ENCODE measurements around the gene ERBB4.

ERBB4 gene

DNA sequence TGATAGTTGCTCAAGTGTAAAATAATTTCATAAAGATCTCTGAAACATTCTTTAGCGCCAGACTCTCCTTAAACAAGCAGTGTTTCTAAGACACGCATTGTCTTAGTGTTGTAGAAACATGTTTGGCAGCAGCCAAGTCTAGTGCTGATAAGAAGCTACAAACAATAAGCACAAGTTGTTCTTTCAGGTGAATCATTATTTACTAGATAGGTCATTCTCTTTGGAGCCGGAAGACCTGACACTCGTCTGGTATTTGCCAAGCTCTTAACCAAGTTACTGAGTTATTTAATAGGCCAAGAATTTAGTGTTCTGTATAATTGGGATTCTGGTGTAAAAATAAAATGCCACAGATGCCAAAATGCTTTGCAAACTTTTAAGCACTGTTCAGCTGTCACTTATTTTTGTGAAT is 1130.1 kb downstream of the ERBB4 start:
- DNase-seq (ENCODE audit: low read depth): no peak

DNA sequence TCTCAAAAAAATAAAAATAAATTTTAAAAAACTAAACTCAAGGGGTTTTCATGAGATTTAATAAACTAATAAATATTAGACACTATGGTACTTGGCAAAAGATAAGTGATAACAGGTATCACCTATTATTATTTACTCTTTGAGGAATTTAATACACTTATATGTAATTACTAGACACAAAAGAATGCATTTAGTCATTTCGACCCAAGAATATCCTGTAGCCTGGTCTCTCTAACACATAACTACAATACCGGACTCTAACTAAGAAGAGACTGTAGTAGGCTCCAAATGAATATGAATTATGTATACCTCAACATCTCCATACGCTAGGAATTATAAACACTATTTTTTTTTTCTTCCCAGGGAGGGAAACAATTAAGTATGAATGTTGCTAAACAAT is 1131.5 kb downstream of the ERBB4 start:
- DNase-seq (ENCODE audit: low read depth): no peak

DNA sequence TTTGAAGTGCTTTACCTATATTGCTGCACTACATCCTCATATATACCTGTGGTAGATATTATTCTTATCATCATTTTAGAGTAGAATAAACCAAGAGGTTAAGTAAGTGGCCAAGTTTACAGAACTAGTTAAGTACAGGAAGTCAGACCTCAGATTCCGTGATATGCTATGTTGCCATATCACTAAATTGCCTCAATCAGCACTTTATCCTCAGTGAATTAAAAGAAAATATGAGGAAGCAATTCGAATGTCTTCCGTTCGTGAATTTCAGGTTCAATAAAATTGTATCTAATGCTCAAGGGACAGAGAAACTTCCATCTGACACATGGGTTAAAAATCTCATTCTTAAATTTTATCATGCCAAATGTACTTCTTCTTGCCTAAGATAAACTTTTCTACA is 1133.6 kb downstream of the ERBB4 start:
- DNase-seq (ENCODE audit: low read depth): no peak

GRCh38 chr2:211404098-211404497 is 1134.5 kb downstream of the ERBB4 start:
- no peak for DNase-seq (ENCODE audit: low read depth)

DNA sequence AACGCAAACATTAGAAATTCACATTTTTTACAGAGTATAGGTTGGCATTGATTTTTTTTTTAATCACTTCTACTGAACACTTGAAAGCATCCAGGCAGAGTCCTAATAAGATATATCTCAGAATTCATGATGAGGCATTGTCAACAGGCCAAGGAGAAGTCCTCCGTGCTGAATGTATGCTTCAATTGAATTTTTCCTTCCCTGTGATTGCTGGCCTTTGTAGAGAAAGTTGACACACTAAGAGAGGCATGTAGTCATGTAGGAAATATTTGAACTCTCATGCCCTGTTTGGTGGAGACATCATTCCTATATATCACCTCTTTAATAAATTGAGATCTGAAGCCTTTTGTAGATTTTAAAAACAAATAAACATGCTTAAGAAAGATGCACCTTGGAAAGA is 1137.3 kb downstream of the ERBB4 start:
- no peak for DNase-seq (ENCODE audit: low read depth)

DNA sequence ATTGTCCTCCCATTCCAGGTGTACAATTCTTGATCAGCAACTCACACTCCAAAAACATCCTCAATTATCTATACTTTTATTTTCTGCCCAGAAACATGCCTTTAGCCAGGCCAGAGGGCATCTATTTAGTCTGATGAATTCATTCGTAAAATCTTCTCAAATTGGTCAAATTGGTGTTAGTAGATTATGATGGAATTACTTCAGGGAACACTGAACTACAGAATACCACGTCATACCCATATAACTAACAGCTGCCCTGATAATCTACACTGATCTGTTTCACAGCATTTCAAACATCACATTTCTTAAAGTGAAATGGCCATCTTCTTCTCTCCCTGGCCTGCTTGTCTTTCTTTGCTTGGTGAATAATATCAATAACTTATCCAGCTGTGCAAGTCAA is 1140.8 kb downstream of the ERBB4 start:
- no peak for DNase-seq (ENCODE audit: low read depth)

GRCh38 chr2:211396815-211397214 is 1141.8 kb downstream of the ERBB4 start:
- DNase-seq (ENCODE audit: low read depth): no peak

DNA sequence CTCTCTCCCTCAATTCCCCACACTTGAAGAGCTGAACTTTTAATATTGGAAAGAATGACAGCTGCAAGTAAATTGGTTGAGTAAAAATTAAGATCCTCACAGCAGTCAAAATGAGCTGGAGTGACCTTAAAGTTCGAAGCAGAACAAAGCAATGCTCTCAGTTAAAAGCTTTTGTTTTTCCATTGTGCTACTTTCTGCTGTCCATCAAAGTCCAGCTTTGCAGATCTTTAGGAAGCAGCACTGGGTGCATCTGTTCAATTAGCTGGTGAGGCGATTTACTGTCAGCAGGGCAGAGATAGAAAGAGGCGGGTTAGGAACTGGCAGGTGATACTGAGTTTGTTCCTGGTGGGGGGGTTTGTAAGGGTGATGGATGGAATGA is 1147.4 kb downstream of the ERBB4 start:
- no peak for DNase-seq (ENCODE audit: low read depth)

DNA sequence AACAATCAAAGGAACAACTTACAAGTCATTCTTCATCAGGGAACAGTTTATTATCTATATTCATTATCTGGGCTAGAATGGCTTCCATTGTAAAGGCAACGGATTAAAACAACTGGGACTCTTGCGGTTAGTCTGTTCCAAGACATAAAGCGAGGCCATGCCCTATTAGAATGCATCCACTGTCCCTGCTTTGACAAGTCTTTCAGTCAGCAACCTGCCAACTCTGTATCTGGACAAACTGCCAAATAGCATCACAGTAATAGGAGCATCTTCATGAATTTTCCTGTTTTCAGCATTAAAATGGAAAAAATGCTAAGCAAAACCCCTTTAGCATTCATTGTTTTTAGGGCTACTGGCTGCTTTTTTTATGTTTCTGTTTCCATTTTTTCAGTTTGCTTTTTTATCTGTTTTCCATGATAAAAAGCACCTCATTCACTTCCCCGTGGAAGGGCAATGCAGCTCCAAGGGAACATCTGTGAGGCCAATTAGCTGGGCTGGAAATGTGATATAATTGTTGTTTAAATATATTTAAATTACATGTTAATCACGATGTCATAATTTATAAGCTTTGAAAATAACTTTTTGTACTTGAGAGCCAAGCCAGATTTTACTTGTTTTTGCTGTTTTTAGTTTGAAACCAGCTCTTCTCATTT is 1147.9 kb downstream of the ERBB4 start:
- DNase-seq (ENCODE audit: low read depth): no peak

GRCh38 chr2:211387734-211388133 is 1150.9 kb downstream of the ERBB4 start:
- no peak for DNase-seq (ENCODE audit: low read depth)

DNA sequence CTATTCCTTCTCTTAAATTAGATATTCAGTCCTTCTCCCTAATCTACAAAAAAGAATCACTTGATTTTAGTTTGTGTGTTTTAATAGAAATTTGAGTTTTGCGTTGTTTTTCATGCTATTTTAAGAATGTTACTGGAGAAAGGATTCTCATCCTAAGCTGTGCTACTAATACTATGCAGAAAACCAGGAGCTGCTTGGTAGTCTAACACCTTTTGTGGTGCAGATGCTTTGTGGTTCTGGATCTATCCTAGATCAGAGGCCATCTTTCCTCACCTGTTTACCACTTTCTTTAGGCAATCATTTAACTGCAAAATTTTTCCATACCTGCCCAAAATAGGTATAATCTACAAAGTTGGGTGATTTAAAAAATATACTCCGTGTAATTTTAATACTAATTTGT is 1158.6 kb downstream of the ERBB4 start:
- DNase-seq (ENCODE audit: low read depth): no peak

DNA sequence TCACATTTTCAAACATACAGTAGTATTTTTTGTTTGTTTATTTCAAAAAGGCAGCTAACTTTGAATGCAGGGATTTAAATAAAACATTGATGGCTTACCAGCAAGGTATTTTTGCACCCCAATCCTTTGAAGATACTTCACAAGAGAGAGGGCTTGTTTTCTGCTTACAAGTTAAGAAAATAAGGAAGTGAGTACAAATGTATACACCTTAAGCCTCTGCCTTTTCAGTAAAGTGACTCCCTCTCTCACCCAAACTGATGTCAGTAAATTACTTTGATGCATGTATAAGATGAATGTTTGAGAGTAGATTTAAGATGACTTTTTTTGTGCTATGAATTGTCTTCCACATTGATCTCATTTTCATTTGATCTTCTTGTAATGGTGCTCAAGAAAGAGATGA is 1162.2 kb downstream of the ERBB4 start:
- DNase-seq (ENCODE audit: low read depth): no peak

DNA sequence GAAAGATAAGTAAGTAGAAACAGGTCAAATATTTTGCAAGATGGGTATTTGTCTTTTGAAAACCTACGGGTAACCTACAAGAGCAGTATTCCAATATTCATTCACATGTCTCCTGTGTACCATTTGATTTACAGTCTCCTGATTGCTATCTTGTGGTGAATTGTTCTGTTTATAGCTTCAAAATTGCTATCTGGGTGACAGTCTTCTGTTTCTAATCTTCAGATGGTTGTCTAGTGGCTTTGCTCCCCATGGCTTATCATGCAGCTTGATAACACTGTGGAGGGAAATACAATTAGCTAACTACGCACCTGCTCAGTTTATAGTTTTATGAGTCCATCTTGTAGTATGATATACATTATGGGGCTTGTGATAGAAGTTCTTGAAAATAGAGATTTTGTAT is 1165.4 kb downstream of the ERBB4 start:
- no peak for DNase-seq (ENCODE audit: low read depth)

GRCh38 chr2:211371465-211371864 is 1167.1 kb downstream of the ERBB4 start:
- no peak for DNase-seq (ENCODE audit: low read depth)

- no peak for DNase-seq (ENCODE audit: low read depth)
These were observed 1170.1 kb downstream of the ERBB4 start for GRCh38 chr2:211368467-211368866.

GRCh38 chr2:211367711-211368110 is 1170.9 kb downstream of the ERBB4 start:
- DNase-seq (ENCODE audit: low read depth): no peak

DNA sequence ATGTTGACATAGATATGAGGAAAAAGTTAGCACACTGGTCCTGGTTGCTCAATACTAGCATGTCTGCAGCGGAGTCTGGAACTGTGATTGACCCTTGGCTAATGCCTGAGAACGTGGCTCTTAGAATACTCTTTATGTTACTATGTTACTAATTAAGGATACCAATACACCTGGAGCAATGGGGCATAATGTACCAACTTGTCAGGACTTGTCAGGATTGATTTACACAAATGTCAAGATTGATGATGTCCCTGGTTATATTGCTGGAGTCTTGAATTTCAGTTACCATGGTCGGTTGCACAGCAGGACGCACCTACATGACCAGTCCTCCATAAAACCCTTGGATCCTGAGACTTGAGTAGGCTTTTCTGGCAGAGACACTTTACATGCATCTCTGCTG is 1171.3 kb downstream of the ERBB4 start:
- no peak for DNase-seq (ENCODE audit: low read depth)

GRCh38 chr2:211364911-211365310 is 1173.7 kb downstream of the ERBB4 start:
- DNase-seq (ENCODE audit: low read depth): no peak

GRCh38 chr2:211361383-211361782 is 1177.2 kb downstream of the ERBB4 start:
- no peak for DNase-seq (ENCODE audit: low read depth)

- no peak for DNase-seq (ENCODE audit: low read depth)
These were observed 1179.3 kb downstream of the ERBB4 start for GRCh38 chr2:211359347-211359746.

DNA sequence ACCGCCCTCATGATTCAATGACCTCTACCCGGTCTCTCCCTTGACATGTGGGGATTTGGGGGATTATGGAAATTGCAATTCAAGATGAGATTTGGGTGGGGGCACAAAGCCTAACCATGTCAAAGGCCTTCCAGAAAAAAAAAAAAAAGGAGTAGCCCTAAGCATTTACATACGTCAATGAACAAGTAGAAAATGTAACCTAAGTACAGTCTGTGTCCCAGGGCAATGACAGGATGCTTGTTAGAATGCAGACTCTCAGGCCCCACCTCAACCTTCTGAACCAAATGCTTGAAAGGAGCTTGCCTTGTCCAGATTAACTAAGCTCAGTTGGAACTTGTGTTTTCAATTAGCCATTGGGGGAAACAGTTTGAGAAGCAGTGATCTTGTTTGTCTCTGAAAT is 1180.1 kb downstream of the ERBB4 start:
- DNase-seq (ENCODE audit: low read depth): no peak

GRCh38 chr2:211354481-211354880 is 1184.1 kb downstream of the ERBB4 start:
- no peak for DNase-seq (ENCODE audit: low read depth)

GRCh38 chr2:211351987-211352386 is 1186.6 kb downstream of the ERBB4 start:
- no peak for DNase-seq (ENCODE audit: low read depth)

DNA sequence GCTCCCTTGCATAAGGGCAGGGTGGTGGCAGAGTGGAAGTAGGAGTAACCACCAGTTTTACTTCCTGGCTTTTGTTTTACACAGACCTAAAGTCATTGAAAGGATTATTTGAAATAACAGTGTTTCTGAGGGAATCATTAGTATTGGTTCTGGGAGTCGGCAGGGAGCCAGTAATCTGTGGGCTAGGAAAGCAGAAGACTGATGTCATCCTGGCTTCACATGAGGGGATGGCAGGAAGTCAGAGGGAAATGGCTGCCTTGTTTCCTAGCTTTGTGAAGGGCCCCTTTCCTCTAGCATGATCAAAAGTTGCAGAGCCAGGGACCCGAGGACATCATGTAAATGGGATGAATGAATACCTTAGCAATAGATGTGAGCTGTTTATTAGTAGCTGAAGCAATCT is 1189.6 kb downstream of the ERBB4 start:
- no peak for DNase-seq (ENCODE audit: low read depth)

DNA sequence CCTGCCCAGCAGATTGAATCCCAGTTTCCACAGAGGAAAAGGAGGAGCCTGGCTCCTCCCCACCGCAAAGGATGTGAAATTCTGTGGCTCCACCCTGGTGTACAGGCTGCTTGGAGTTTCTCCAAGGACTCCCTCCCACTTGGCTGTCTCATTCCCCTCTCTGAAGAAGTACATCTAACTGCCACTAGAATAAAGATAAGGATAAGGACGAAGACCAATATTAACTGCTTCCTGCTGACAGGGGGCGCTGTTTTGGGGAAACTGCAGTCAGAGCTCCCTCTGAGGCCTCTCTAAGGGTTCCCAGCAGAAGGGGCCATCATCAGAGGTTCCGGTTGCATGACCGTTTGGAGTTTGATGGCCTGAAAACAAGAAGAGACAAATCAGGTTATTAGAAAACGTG is 1191.3 kb downstream of the ERBB4 start:
- no peak for DNase-seq (ENCODE audit: low read depth)

Measured in activated T-helper 9 cell treated with anti-CD3 and anti-CD28 coated beads, Interleukin-2, amount 50 U/mL, for 16 hours (primary cell).